ENCODE measurements around the gene UBAP2. TPM values are rescaled to one million over a fixed set of nuclear protein-coding genes. Genes with fewer than 3 reads are reported as not detected.

UBAP2 gene
- total RNA-seq, 1 donor from 2014 or later: 33.4 TPM

- DNase-seq: no peak
- intact Hi-C loops (cut with micrococcal nuclease): no loop called here
- Mint-ChIP-seq H3K9me3 (no peaks in the 10 kb centered on the region), H3K36me3 (ENCODE audit: low read depth) (peaks cover 43% of the 10 kb centered on the region), H3K27ac (no peak overlapping the region), H3K27me3 (no peaks in the 10 kb centered on the region), H3K4me1 (peaks cover 6% of the 10 kb centered on the region), H3K4me3 (no peak overlapping the region)
- ATAC-seq (ENCODE audit: low read depth): no peak
- no peak for TF ChIP-seq CTCF (IDR thresholded peaks at IDR 0.05)
- CTCF ChIA-PET: no interaction called here
- POLR2A ChIA-PET: no interaction called here
These were observed 56.1 kb downstream of the UBAP2 start for GRCh38 chr9:33992632-33993031.

- Mint-ChIP-seq H3K27me3 (no peaks in the 10 kb centered on the region), H3K27ac (peak overlapping the region; percentile 2), H3K36me3 (ENCODE audit: low read depth) (peaks cover 47% of the 10 kb centered on the region), H3K4me3 (no peak overlapping the region), H3K4me1 (peaks cover 6% of the 10 kb centered on the region), H3K9me3 (no peaks in the 10 kb centered on the region)
- TF ChIP-seq CTCF (IDR thresholded peaks at IDR 0.05): no peak
- CTCF ChIA-PET: no interaction called here
- peak; percentile 71 for ATAC-seq (ENCODE audit: low read depth)
- POLR2A ChIA-PET: no interaction called here
- DNase-seq: no peak
- intact Hi-C loops (cut with micrococcal nuclease): no loop called here
These were observed 60.3 kb downstream of the UBAP2 start for GRCh38 chr9:33988219-33988890.

- ATAC-seq (ENCODE audit: low read depth) (no peak), DNase-seq (no peak)
- Mint-ChIP-seq H3K36me3 (ENCODE audit: low read depth) (peaks cover 40% of the 10 kb centered on the region), H3K4me1 (no peaks in the 10 kb centered on the region), H3K27me3 (no peaks in the 10 kb centered on the region), H3K4me3 (no peak overlapping the region), H3K27ac (no peak overlapping the region), H3K9me3 (no peaks in the 10 kb centered on the region)
- POLR2A ChIA-PET: no interaction called here
- TF ChIP-seq CTCF (IDR thresholded peaks at IDR 0.05): no peak
- CTCF ChIA-PET: no interaction called here
- intact Hi-C loops (cut with micrococcal nuclease): no loop called here
These were observed 72.3 kb downstream of the UBAP2 start for GRCh38 chr9:33976414-33976813.

- Mint-ChIP-seq H3K36me3 (ENCODE audit: low read depth) (peaks cover 53% of the 10 kb centered on the region), H3K27ac (no peak overlapping the region)
These were observed 76.0 kb downstream of the UBAP2 start for GRCh38 chr9:33972698-33973097.

More at GRCh38 chr9:33972698-33973097, 76.0 kb downstream of the UBAP2 start:
- POLR2A ChIA-PET: no interaction called here
- Mint-ChIP-seq H3K4me1 (no peaks in the 10 kb centered on the region), H3K4me3 (no peak overlapping the region), H3K9me3 (no peaks in the 10 kb centered on the region), H3K27me3 (no peaks in the 10 kb centered on the region)
- DNase-seq (no peak), ATAC-seq (ENCODE audit: low read depth) (no peak)
- CTCF ChIA-PET: no interaction called here
- intact Hi-C loops (cut with micrococcal nuclease): no loop called here
- TF ChIP-seq CTCF (IDR thresholded peaks at IDR 0.05): no peak

Data from activated B cell treated with CpG ODN at 0.5 μM for 24 hours (primary cell).